ENCODE data around the gene SERINC2. TPM values are rescaled to one million over a fixed set of nuclear protein-coding genes. Genes with fewer than 3 reads are reported as not detected.
A peak's percentile ranks its signal among the peaks of the same experiment; 100 is the strongest.

Gene SERINC2
- total RNA-seq, 6 experiments from 2014 or later, result 184 to 276 (median 207) TPM

GRCh38 chr1:31401241-31401640 is 11.8 kb upstream of the SERINC2 start:
- H3K36me3 Mint-ChIP-seq (ENCODE audit: low read depth), result no peaks in the 10 kb centered on the region
- peaks cover 47% of the 10 kb centered on the region for H3K4me1 Mint-ChIP-seq (ENCODE audit: low read depth)
- H3K27me3 Mint-ChIP-seq (ENCODE audit: insufficient read depth), result peaks cover 2% of the 10 kb centered on the region; the same call in 1 of the 2 replicates
- no peak overlapping the region for H3K27ac Mint-ChIP-seq
- peak; percentile 32 for DNase-seq
- H3K9me3 Mint-ChIP-seq, result no peaks in the 10 kb centered on the region
- peak; percentile 42 for TF ChIP-seq CTCF (IDR thresholded peaks at IDR 0.05)
- no peak overlapping the region for H3K4me3 Mint-ChIP-seq

GRCh38 chr1:31405578-31406245 is 7.3 kb upstream of the SERINC2 start:
- peaks cover 1% of the 10 kb centered on the region; the same call in 1 of the 2 replicates for H3K27me3 Mint-ChIP-seq (ENCODE audit: insufficient read depth)
- H3K4me3 Mint-ChIP-seq, result no peak overlapping the region
- no peak for DNase-seq
- H3K36me3 Mint-ChIP-seq (ENCODE audit: low read depth), result no peaks in the 10 kb centered on the region
- H3K4me1 Mint-ChIP-seq (ENCODE audit: low read depth), result peaks cover 26% of the 10 kb centered on the region
- no peak for TF ChIP-seq CTCF (IDR thresholded peaks at IDR 0.05)
- H3K9me3 Mint-ChIP-seq, result no peaks in the 10 kb centered on the region
- H3K27ac Mint-ChIP-seq, result no peak overlapping the region

DNA sequence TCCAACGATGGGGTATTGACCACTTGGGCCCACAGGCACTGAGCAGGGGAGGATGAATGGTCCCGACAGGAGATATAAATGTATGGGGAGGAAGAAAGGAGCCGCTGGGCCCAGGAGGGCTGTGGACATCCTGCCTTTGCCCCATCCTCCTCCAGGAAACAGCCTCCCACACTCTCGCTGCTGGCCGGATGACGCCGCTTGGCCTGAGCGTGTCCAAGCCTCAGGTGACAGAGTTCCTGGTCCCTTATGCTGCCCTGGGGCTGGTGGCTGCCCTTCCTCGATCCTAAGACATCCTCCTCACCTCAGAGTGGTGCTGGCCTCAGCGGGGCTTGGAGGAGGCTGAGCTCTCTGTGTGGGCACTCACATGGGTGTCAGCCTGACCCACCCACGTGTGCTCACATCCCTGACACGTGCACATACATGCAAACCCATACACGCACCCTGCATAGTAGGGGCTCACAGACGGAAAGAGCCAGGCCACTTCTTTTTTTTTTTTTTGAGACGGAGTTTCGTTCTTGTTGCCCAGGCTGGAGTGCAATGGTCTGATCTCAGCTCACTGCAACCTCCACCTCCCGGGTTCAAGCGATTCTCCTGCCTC is 5.9 kb upstream of the SERINC2 start:
- Mint-ChIP-seq H3K4me1 (ENCODE audit: low read depth) (peaks cover 32% of the 10 kb centered on the region), H3K27me3 (ENCODE audit: insufficient read depth) (peaks cover 1% of the 10 kb centered on the region; the same call in 1 of the 2 replicates), H3K36me3 (ENCODE audit: low read depth) (no peaks in the 10 kb centered on the region; the same call in 1 of the 2 replicates), H3K27ac (no peak overlapping the region), H3K4me3 (no peak overlapping the region), H3K9me3 (no peaks in the 10 kb centered on the region)
- no peak for TF ChIP-seq CTCF (IDR thresholded peaks at IDR 0.05)
- no peak for DNase-seq

- H3K4me3 Mint-ChIP-seq, result no peak overlapping the region
- H3K27me3 Mint-ChIP-seq (ENCODE audit: insufficient read depth), result peaks cover 1% of the 10 kb centered on the region; the same call in 1 of the 2 replicates
- DNase-seq, result no peak
- TF ChIP-seq CTCF (IDR thresholded peaks at IDR 0.05), result no peak
- H3K27ac Mint-ChIP-seq, result no peak overlapping the region
- H3K36me3 Mint-ChIP-seq (ENCODE audit: low read depth), result peaks cover 4% of the 10 kb centered on the region
- H3K4me1 Mint-ChIP-seq (ENCODE audit: low read depth), result peaks cover 38% of the 10 kb centered on the region
- H3K9me3 Mint-ChIP-seq, result no peaks in the 10 kb centered on the region
These were observed 4.2 kb upstream of the SERINC2 start for GRCh38 chr1:31408788-31409318.

GRCh38 chr1:31409946-31410858 is 2.8 kb upstream of the SERINC2 start:
- Mint-ChIP-seq H3K27me3 (ENCODE audit: insufficient read depth) (peaks cover 1% of the 10 kb centered on the region; the same call in 1 of the 2 replicates), H3K9me3 (no peaks in the 10 kb centered on the region), H3K4me3 (peak overlapping the region; percentile 28), H3K4me1 (ENCODE audit: low read depth) (peaks cover 51% of the 10 kb centered on the region), H3K36me3 (ENCODE audit: low read depth) (peaks cover 5% of the 10 kb centered on the region), H3K27ac (peak overlapping the region; percentile 48)
- DNase-seq, result peak; percentile 35
- no peak for TF ChIP-seq CTCF (IDR thresholded peaks at IDR 0.05)
